PC-9 (cell line): ENCODE data around the gene NEB. TPM values are rescaled to one million over a fixed set of nuclear protein-coding genes. Genes with fewer than 3 reads are reported as not detected.

ENCODE experiments used
- BruUV-seq: library from RNA; stranded (reverse); fragments of 400-500 nt; replicated peaks from 2 replicates; lab custom pipeline; 2021; lab: Mats Ljungman, UMichigan
- CTCF ChIA-PET: fragments of 300-600 bp; sonication (Branson Sonifier 250); formaldehyde crosslinking; loops from one replicate; lab custom pipeline; 2022; ENCODE audit warnings: antibody characterized with exemption; lab: Charles Lee
- POLR2A ChIA-PET: fragments of 300-600 bp; sonication (Branson Sonifier 250); formaldehyde crosslinking; loops from one replicate; lab custom pipeline; 2022; ENCODE audit warnings: antibody characterized with exemption; ENCODE audit not compliant: unreplicated experiment; lab: Charles Lee
- DNase-seq, 2 experiments: peaks; one replicate each; pipeline versions ENCODE4 v3.0.0 to v3.0.0-alpha.2; 2015 to 2022; ENCODE audit warnings: mixed read lengths in 1 of 2
- H2AFZ ChIP-seq: fragments of 200-600 bp; sonication (generic); 2 replicates; pipeline ENCODE4 v1.8.1; 2017; ENCODE audit warnings: antibody characterized with exemption
- H3F3A ChIP-seq: fragments of 200-600 bp; sonication (generic); 2 replicates; pipeline ENCODE4 v1.8.1; 2017; ENCODE audit warnings: antibody characterized with exemption, mild to moderate bottlenecking, low read depth; ENCODE audit not compliant: insufficient read depth
- H3K27ac ChIP-seq: fragments of 200-600 bp; sonication (generic); 2 replicates; pipeline ENCODE4 v1.6.1; 2016; ENCODE audit warnings: mixed run types
- H3K27me3 ChIP-seq: fragments of 200-600 bp; sonication (generic); 2 replicates; pipeline ENCODE4 v1.6.1; 2016; ENCODE audit warnings: low read depth, mixed run types; ENCODE audit not compliant: insufficient read depth
- H3K36me3 ChIP-seq: fragments of 200-600 bp; sonication (generic); 2 replicates; pipeline ENCODE4 v1.6.1; 2016; ENCODE audit warnings: low read depth, mixed run types
- H3K4me1 ChIP-seq: fragments of 200-600 bp; sonication (generic); replicated peaks from 2 replicates; pipeline ENCODE4 v1.6.1; 2016; ENCODE audit warnings: mixed run types; ENCODE audit not compliant: insufficient read depth
- H3K4me2 ChIP-seq: fragments of 200-600 bp; sonication (generic); 2 replicates; pipeline ENCODE4 v1.6.1; 2017; ENCODE audit warnings: mixed run types
- H3K4me3 ChIP-seq: fragments of 200-600 bp; sonication (generic); 2 replicates; pipeline ENCODE4 v1.6.1; 2016; ENCODE audit warnings: mixed run types
- H3K79me2 ChIP-seq: fragments of 200-600 bp; sonication (generic); 2 replicates; pipeline ENCODE4 v1.6.1; 2017; ENCODE audit warnings: low read depth, mixed run types
- H3K9me2 ChIP-seq: fragments of 200-600 bp; sonication (generic); 2 replicates; pipeline ENCODE4 v1.8.1; 2017; ENCODE audit warnings: mild to moderate bottlenecking; ENCODE audit not compliant: insufficient read depth
- H3K9me3 ChIP-seq: fragments of 200-600 bp; sonication (generic); 2 replicates; pipeline ENCODE4 v1.8.1; 2016; ENCODE audit warnings: low read depth; ENCODE audit not compliant: insufficient read depth
- H4K20me1 ChIP-seq: fragments of 200-600 bp; sonication (generic); 2 replicates; pipeline ENCODE4 v1.8.1; 2017; ENCODE audit not compliant: insufficient read depth
- EZH2 ChIP-seq: fragments of 200-600 bp; sonication (generic); IDR thresholded peaks from 2 replicates; pipeline ENCODE4 v1.8.0; 2017; ENCODE audit warnings: antibody characterized with exemption, low read depth
- intact Hi-C: fragments of 100-400 bp; cut with micrococcal nuclease; formaldehyde crosslinking; loops from one replicate; pipeline ENCODE4 v1.10.0; 2022; ENCODE audit not compliant: unreplicated experiment
- total RNA-seq: library from RNA; stranded (reverse); gene quantifications from 2 replicates; pipeline ENCODE4 v1.2.3, GENCODE V29; 2021
- TF ChIP-seq, protein P1 (sequence below): fragments of 200-600 bp; sonication (generic); conservative IDR thresholded peaks from 2 replicates; pipeline ENCODE4 v1.6.1; 2017; ENCODE audit warnings: mixed run types, antibody characterized with exemption, mild to moderate bottlenecking, moderate library complexity

NEB gene
- total RNA-seq, 1 experiment from 2014 or later, result 0.15 TPM

DNA sequence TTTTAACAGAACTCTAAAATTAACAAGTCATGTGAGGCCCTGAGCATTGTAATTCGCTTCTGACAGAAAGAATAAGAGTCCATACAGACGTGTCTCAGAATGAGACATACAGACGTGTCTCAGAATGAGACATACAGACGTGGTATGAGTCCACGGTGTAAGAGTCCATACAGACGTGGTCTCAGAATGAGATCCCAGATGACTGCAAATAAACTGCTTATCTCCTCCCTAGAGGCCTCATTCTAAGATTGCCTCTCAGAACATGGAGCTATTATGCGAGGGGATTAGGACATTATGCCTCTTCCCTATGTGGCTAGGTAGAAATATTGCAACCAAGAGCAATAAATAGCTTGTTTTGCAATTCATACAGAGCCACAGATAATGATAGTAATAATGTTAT is 63.9 kb downstream of the NEB start:
- Histone ChIP-seq H2AFZ (no peak overlapping the region), H3K36me3 (no peaks in the 10 kb centered on the region), H4K20me1 (no peaks in the 10 kb centered on the region), H3K4me1 (no peaks in the 10 kb centered on the region), H3K27ac (no peak overlapping the region), H3K4me3 (no peak overlapping the region), H3K27me3 (no peaks in the 10 kb centered on the region), H3K4me2 (no peak overlapping the region), H3K79me2 (no peaks in the 10 kb centered on the region), H3F3A (no peaks in the 10 kb centered on the region), H3K9me2 (no peaks in the 10 kb centered on the region), H3K9me3 (no peaks in the 10 kb centered on the region)
- no peak for DNase-seq
- intact Hi-C loops, result no loop called here
- ChIA-PET CTCF (no interaction called here), POLR2A (no interaction called here)
- TF ChIP-seq, protein P1, sequence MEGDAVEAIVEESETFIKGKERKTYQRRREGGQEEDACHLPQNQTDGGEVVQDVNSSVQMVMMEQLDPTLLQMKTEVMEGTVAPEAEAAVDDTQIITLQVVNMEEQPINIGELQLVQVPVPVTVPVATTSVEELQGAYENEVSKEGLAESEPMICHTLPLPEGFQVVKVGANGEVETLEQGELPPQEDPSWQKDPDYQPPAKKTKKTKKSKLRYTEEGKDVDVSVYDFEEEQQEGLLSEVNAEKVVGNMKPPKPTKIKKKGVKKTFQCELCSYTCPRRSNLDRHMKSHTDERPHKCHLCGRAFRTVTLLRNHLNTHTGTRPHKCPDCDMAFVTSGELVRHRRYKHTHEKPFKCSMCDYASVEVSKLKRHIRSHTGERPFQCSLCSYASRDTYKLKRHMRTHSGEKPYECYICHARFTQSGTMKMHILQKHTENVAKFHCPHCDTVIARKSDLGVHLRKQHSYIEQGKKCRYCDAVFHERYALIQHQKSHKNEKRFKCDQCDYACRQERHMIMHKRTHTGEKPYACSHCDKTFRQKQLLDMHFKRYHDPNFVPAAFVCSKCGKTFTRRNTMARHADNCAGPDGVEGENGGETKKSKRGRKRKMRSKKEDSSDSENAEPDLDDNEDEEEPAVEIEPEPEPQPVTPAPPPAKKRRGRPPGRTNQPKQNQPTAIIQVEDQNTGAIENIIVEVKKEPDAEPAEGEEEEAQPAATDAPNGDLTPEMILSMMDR, result no peak
- no peak for TF ChIP-seq EZH2
- no TSS peak for BruUV-seq

DNA sequence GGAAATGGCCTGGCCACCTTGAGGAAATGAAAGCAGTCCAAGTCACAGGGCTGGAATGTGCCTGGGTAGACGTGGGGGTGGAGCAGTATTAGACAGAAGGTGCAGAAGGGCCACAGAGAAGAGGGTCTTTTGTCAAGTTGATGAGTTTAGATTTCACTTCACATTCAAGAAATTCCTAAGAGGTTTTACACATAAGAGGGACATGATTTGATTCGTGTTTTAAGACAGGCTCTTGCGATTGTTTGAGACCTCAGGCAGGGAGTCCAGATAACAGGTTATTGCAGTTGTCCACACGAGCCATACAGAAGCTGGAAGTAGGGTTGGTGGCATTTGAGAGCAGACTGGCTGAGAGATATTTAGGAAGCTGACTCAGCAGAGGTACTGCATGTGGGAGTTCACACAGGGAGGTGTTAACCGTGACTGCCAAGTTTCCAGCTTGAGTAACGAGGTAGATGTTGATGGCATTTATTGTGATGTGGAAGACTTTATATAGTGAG is 64.6 kb downstream of the NEB start:
- POLR2A ChIA-PET, result no interaction called here

DNA sequence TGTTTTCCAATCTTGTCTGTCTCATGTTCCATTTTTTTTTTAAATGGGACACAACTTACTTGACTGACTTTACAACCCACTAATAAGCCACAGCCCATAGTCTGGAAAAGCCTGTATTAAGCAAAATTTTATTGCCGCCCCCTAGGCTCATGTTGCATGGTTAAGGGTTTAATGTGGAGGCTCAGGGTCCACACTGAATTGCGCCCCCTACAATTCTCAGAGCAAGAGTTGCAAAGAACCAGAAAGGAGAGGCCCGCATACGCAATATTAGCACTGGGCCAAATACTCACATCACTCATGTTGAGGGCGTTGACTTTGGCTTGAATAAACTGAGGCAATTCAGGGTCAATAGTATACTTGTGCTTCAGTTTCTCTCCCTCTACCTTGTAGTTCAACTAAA is 65.5 kb downstream of the NEB start:
- Histone ChIP-seq H3F3A (no peaks in the 10 kb centered on the region), H4K20me1 (no peaks in the 10 kb centered on the region), H3K79me2 (no peaks in the 10 kb centered on the region), H3K27ac (no peak overlapping the region), H3K4me2 (no peak overlapping the region), H3K36me3 (no peaks in the 10 kb centered on the region), H2AFZ (no peak overlapping the region), H3K4me1 (no peaks in the 10 kb centered on the region), H3K9me2 (no peaks in the 10 kb centered on the region), H3K4me3 (no peak overlapping the region), H3K27me3 (no peaks in the 10 kb centered on the region), H3K9me3 (no peaks in the 10 kb centered on the region)
- intact Hi-C loops, result no loop called here
- TF ChIP-seq, protein P1, result no peak
- no peak for TF ChIP-seq EZH2
- no TSS peak for BruUV-seq
- ChIA-PET CTCF (no interaction called here), POLR2A (no interaction called here)
- DNase-seq, result no peak

More for the DNA sequence above, 64.6 kb downstream of the NEB start:
- Histone ChIP-seq H3F3A (no peaks in the 10 kb centered on the region), H3K79me2 (no peaks in the 10 kb centered on the region), H2AFZ (no peak overlapping the region), H3K27ac (no peak overlapping the region), H3K36me3 (no peaks in the 10 kb centered on the region), H3K4me1 (no peaks in the 10 kb centered on the region), H3K4me2 (no peak overlapping the region), H3K27me3 (no peaks in the 10 kb centered on the region), H3K4me3 (no peak overlapping the region), H3K9me3 (no peaks in the 10 kb centered on the region), H4K20me1 (no peaks in the 10 kb centered on the region), H3K9me2 (no peaks in the 10 kb centered on the region)
- no TSS peak for BruUV-seq
- intact Hi-C loops, result no loop called here
- TF ChIP-seq, protein P1, result no peak
- no peak for TF ChIP-seq EZH2
- no peak for DNase-seq
- CTCF ChIA-PET, result no interaction called here
